Activated naive CD4-positive, alpha-beta T cell treated with anti-CD3 and anti-CD28 coated beads, Interleukin-2, amount 50 U/mL, for 16 hours (primary cell): ENCODE results near the gene LMX1B.
A peak's percentile ranks its signal among the peaks of the same experiment; 100 is the strongest.

Experiments
- DNase-seq: peaks from one replicate; pipeline ENCODE4 v3.0.0-alpha.2; 2020

The LMX1B gene

GRCh38 chr9:126682928-126683697, 69.4 kb downstream of the LMX1B start:
- no peak for DNase-seq

- DNase-seq: no peak
Observed at GRCh38 chr9:126683698-126684044, 69.9 kb downstream of the LMX1B start.

- no peak for DNase-seq
Observed at GRCh38 chr9:126684345-126684744, 70.6 kb downstream of the LMX1B start.

- no peak for DNase-seq
Observed at GRCh38 chr9:126684965-126685465, 71.3 kb downstream of the LMX1B start.

- DNase-seq: no peak
Observed at GRCh38 chr9:126687930-126688461, 74.3 kb downstream of the LMX1B start.

- DNase-seq: no peak
Observed at GRCh38 chr9:126688617-126689016, 74.9 kb downstream of the LMX1B start.

- DNase-seq: no peak
Observed at GRCh38 chr9:126689027-126689825, 75.5 kb downstream of the LMX1B start.

- DNase-seq: peak; percentile 59
Observed at GRCh38 chr9:126690431-126691051, 76.8 kb downstream of the LMX1B start.

GRCh38 chr9:126692041-126692758, 78.5 kb downstream of the LMX1B start:
- no peak for DNase-seq

- peak; percentile 3 for DNase-seq
Observed at GRCh38 chr9:126692759-126693427, 79.2 kb downstream of the LMX1B start.

- peak; percentile 11 for DNase-seq
Observed at GRCh38 chr9:126693428-126693944, 79.8 kb downstream of the LMX1B start.

GRCh38 chr9:126694206-126695081, 80.7 kb downstream of the LMX1B start:
- no peak for DNase-seq

GRCh38 chr9:126695186-126695585, 81.5 kb downstream of the LMX1B start:
- DNase-seq: no peak

- DNase-seq: no peak
Observed at GRCh38 chr9:126695701-126696400, 82.1 kb downstream of the LMX1B start.

- no peak for DNase-seq
Observed at GRCh38 chr9:126696401-126697145, 82.8 kb downstream of the LMX1B start.

GRCh38 chr9:126697330-126697729, 83.6 kb downstream of the LMX1B start:
- DNase-seq: no peak

- DNase-seq: no peak
Observed at GRCh38 chr9:126698251-126698650, 84.5 kb downstream of the LMX1B start.

GRCh38 chr9:126698756-126699155, 85.0 kb downstream of the LMX1B start:
- DNase-seq: no peak

- DNase-seq: no peak
Observed at GRCh38 chr9:126699401-126699881, 85.7 kb downstream of the LMX1B start.
